DMS79 treated with DMSO at 0.1 percent for 48 hours (cell line): ENCODE results near the gene SLC22A4.

Experiments used
- DNase-seq: peaks from one replicate; lab custom pipeline; 2025; lab: John Stamatoyannopoulos, UW

The SLC22A4 gene

GRCh38 chr5:132293992-132294727, at the start of gene SLC22A4:
Gene SLC22A4 (plus strand): TSS chr5:132294394. CDS start chr5:132294617, 223 bp downstream.
- DNase-seq, result peak; percentile 36

DNA sequence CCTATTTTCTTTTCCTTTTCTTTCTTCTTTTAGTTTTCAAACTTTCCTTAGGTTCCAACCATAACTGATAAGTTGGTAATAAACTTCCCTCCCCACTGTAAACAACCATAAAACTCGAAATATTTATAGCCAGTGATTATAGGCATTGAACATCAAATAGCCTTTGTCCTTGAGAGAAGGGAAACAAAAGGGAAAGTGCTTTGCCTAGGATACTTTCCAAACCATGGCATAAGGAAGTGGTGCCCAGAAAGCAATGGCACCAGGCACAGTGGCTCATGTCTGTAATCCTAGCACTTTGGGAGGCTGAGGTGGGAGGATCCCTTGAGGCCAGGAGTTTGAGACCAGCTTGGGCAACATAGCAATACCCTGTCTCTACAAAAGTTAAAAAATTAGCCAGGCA, 48.6 kb upstream of the SLC22A4 start:
- no peak for DNase-seq

GRCh38 chr5:132246806-132247205, 47.4 kb upstream of the SLC22A4 start:
- DNase-seq, result no peak

GRCh38 chr5:132250547-132250946, 43.6 kb upstream of the SLC22A4 start:
- DNase-seq, result no peak

- no peak for DNase-seq
These were observed 42.9 kb upstream of the SLC22A4 start for GRCh38 chr5:132251220-132251725.

GRCh38 chr5:132253008-132253441, 41.2 kb upstream of the SLC22A4 start:
- DNase-seq, result no peak

GRCh38 chr5:132253452-132254320, 40.5 kb upstream of the SLC22A4 start:
- no peak for DNase-seq

GRCh38 chr5:132254321-132254977, 39.7 kb upstream of the SLC22A4 start:
- no peak for DNase-seq

- DNase-seq, result no peak
These were observed 38.0 kb upstream of the SLC22A4 start for GRCh38 chr5:132256086-132256782.

- DNase-seq, result no peak
These were observed 37.4 kb upstream of the SLC22A4 start for GRCh38 chr5:132256783-132257130.

GRCh38 chr5:132257131-132258101, 36.8 kb upstream of the SLC22A4 start, which contains the start of gene PDLIM4:
Gene PDLIM4 (plus strand): TSS chr5:132257696. CDS start chr5:132257735, 39 bp downstream.
- DNase-seq, result peak; percentile 2

- DNase-seq, result no peak
These were observed 35.8 kb upstream of the SLC22A4 start for GRCh38 chr5:132258102-132259068.

GRCh38 chr5:132259069-132259851, 34.9 kb upstream of the SLC22A4 start:
- no peak for DNase-seq

- DNase-seq, result no peak
These were observed 34.1 kb upstream of the SLC22A4 start for GRCh38 chr5:132260051-132260450.

DNA sequence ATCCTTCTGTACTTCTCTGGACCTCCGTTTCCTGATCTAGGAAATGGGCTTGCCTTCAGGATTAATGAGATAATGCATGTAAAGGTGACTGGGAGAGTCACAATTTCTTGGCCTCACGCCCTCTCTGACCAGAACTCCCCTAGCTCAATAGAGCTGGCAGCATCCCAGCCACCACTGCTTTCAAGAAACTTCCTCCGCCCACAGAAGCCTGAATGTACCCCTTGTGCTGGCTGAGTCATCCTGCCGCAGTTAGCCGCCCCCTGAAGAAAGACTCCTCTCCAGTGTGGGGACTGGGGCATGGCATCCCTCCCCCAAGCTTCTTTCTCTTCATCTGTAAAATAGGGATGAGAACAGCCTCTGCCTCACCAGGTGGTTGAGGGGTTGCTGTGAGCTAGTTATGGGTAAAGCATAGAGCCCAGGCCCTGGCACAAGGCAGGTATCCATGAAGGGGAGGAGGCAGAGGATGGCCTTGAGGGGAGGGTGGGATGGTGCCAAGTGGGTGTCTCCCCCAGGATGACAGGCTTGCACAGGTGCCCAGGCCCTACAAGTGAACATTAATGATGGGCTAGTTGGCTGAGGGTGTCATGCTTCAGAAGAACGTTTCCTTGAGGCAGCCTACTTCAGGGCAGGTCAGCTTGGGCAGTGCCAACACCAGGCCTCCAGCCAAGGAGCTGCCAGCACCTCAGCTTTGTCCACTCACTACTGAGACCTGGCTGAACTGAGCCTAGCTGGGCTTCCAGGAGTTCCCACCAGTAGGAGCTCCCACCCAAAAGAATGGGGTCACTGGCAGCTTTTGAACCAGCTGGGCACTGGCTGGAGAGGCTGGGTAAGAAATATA, 33.3 kb upstream of the SLC22A4 start:
- no peak for DNase-seq

GRCh38 chr5:132261881-132262845, 32.0 kb upstream of the SLC22A4 start:
- DNase-seq, result no peak
